Measurements from ENCODE around the gene NOC2L.

The NOC2L gene

GRCh38 chr1:923131-923990 is 35.7 kb downstream of the NOC2L start, which contains the start of gene SAMD11:
TSS of gene SAMD11 (plus strand) at chr1:923923. CDS start at chr1:924432, 509 bp downstream.
- no peak within 1 kb of the TSS for H2AFZ ChIP-seq (ENCODE audit: low read length)
- peak; percentile 50 for DNase-seq
- TF ChIP-seq CTCF (IDR thresholded peaks at IDR 0.05; ENCODE audit: low read length) (no peak), EZH2 (optimal IDR thresholded peaks at IDR 0.05; ENCODE audit: low read depth, low read length) (peak; percentile 51)

GRCh38 chr1:921011-921837 is 37.8 kb downstream of the NOC2L start:
- H3K27me3 ChIP-seq (replicated peaks; ENCODE audit: insufficient read depth, low read length), result peaks cover 91% of the 10 kb centered on the region

More at GRCh38 chr1:923131-923990, 35.7 kb downstream of the NOC2L start, which contains the start of gene SAMD11:
- no peak within 1 kb of the TSS for H3K4me3 ChIP-seq (ENCODE audit: low read length)
- no peaks in the 10 kb centered on the region; the same call in 1 of the 2 replicates for H3K4me1 ChIP-seq (ENCODE audit: low read length)
- no peaks in the 10 kb centered on the region for H3K9me3 ChIP-seq (replicated peaks; ENCODE audit: insufficient read depth, low read length)
- peak within 1 kb of the TSS; percentile 15; the same call in 1 of the 2 replicates for H3K4me2 ChIP-seq (ENCODE audit: low read depth, low read length)
- H3F3A ChIP-seq (ENCODE audit: insufficient read depth, low read length), result no peaks in the 10 kb centered on the region
- H3K36me3 ChIP-seq (replicated peaks; ENCODE audit: insufficient read depth, low read length), result no peaks in the 10 kb centered on the region
- H3K27ac ChIP-seq (ENCODE audit: low read length), result no peak within 1 kb of the TSS
- no peaks in the 10 kb centered on the region for H3K79me2 ChIP-seq (ENCODE audit: low read length)
- H3K9ac ChIP-seq (ENCODE audit: low read length), result no peak within 1 kb of the TSS
- no peaks in the 10 kb centered on the region for H4K20me1 ChIP-seq (ENCODE audit: insufficient read depth, low read length)
- peaks cover 90% of the 10 kb centered on the region for H3K27me3 ChIP-seq (replicated peaks; ENCODE audit: insufficient read depth, low read length)
- H3K9me2 ChIP-seq (replicated peaks; ENCODE audit: insufficient read depth, low read length), result no peaks in the 10 kb centered on the region

GRCh38 chr1:920521-920920 is 38.5 kb downstream of the NOC2L start:
- H3F3A ChIP-seq (ENCODE audit: insufficient read depth, low read length), result no peaks in the 10 kb centered on the region
- no peak overlapping the region for H3K4me3 ChIP-seq (ENCODE audit: low read length)
- peaks cover 91% of the 10 kb centered on the region for H3K27me3 ChIP-seq (replicated peaks; ENCODE audit: insufficient read depth, low read length)
- peak overlapping the region; percentile 21; the same call in 1 of the 2 replicates for H3K4me2 ChIP-seq (ENCODE audit: low read depth, low read length)
- no peak overlapping the region for H3K9ac ChIP-seq (ENCODE audit: low read length)
- no peak for DNase-seq
- H3K4me1 ChIP-seq (ENCODE audit: low read length), result no peaks in the 10 kb centered on the region; the same call in 1 of the 2 replicates
- H3K36me3 ChIP-seq (replicated peaks; ENCODE audit: insufficient read depth, low read length), result no peaks in the 10 kb centered on the region
- no peak overlapping the region for H3K27ac ChIP-seq (ENCODE audit: low read length)
- H3K9me3 ChIP-seq (replicated peaks; ENCODE audit: insufficient read depth, low read length), result no peaks in the 10 kb centered on the region
- no peak for TF ChIP-seq EZH2phosphoT487 (IDR thresholded peaks at IDR 0.05; ENCODE audit: low read length)
- no peak for TF ChIP-seq EZH2 (optimal IDR thresholded peaks at IDR 0.05; ENCODE audit: low read depth, low read length)
- no peak for TF ChIP-seq CTCF (IDR thresholded peaks at IDR 0.05; ENCODE audit: low read length)
- H4K20me1 ChIP-seq (ENCODE audit: insufficient read depth, low read length), result no peaks in the 10 kb centered on the region
- H3K9me2 ChIP-seq (replicated peaks; ENCODE audit: insufficient read depth, low read length), result no peaks in the 10 kb centered on the region
- no peak overlapping the region for H2AFZ ChIP-seq (ENCODE audit: low read length)
- no peaks in the 10 kb centered on the region for H3K79me2 ChIP-seq (ENCODE audit: low read length)

More at GRCh38 chr1:921011-921837, 37.8 kb downstream of the NOC2L start:
- Histone ChIP-seq H3K4me1 (ENCODE audit: low read length) (no peaks in the 10 kb centered on the region; the same call in 1 of the 2 replicates), H3K9me2 (replicated peaks; ENCODE audit: insufficient read depth, low read length) (no peaks in the 10 kb centered on the region), H3F3A (ENCODE audit: insufficient read depth, low read length) (no peaks in the 10 kb centered on the region), H3K9me3 (replicated peaks; ENCODE audit: insufficient read depth, low read length) (no peaks in the 10 kb centered on the region), H3K27ac (ENCODE audit: low read length) (no peak overlapping the region), H3K4me2 (ENCODE audit: low read depth, low read length) (peak overlapping the region; percentile 21; the same call in 1 of the 2 replicates), H3K9ac (ENCODE audit: low read length) (no peak overlapping the region), H3K4me3 (ENCODE audit: low read length) (no peak overlapping the region), H4K20me1 (ENCODE audit: insufficient read depth, low read length) (no peaks in the 10 kb centered on the region), H3K36me3 (replicated peaks; ENCODE audit: insufficient read depth, low read length) (no peaks in the 10 kb centered on the region), H3K79me2 (ENCODE audit: low read length) (no peaks in the 10 kb centered on the region), H2AFZ (ENCODE audit: low read length) (no peak overlapping the region)
- TF ChIP-seq EZH2 (optimal IDR thresholded peaks at IDR 0.05; ENCODE audit: low read depth, low read length) (no peak), CTCF (IDR thresholded peaks at IDR 0.05; ENCODE audit: low read length) (0 out of 2 replicates have a peak, but pooled peaks have one; percentile 9)
- DNase-seq, result peak; percentile 25
